Activated B cell treated with CpG ODN at 0.5 μM for 24 hours (primary cell): ENCODE results near the gene CDC20. TPM values are rescaled to one million over a fixed set of nuclear protein-coding genes. Genes with fewer than 3 reads are reported as not detected.
"Not testable (repeated sequence)": the region's sequence is repeated elsewhere in the genome, so short reads cannot be mapped to it uniquely, and the experiment has no call there.

Source experiments
- ATAC-seq: fragments of 200-7000 bp; cut with Tn5 transposase; one replicate; pipeline ENCODE4 v1.10.0; 2021; ENCODE audit warnings: low read depth, mild to moderate bottlenecking, moderate library complexity
- CTCF ChIA-PET: fragments of 350-600 bp; sonication (Branson Sonifier 250); formaldehyde crosslinking; loops from one replicate; lab custom pipeline; 2021; ENCODE audit warnings: antibody characterized with exemption; lab: Charles Lee
- POLR2A ChIA-PET: fragments of 350-600 bp; sonication (Branson Sonifier 250); formaldehyde crosslinking; loops from one replicate; lab custom pipeline; 2021; ENCODE audit warnings: antibody characterized with exemption; lab: Charles Lee
- DNase-seq: peaks from one replicate; pipeline ENCODE4 v3.0.0; 2022
- H3K27ac Mint-ChIP-seq: one replicate; pipeline ENCODE4 v1.8.0; 2020; ENCODE audit warnings: mixed read lengths
- H3K27me3 Mint-ChIP-seq: one replicate; pipeline ENCODE4 v1.8.0; 2021; ENCODE audit warnings: mixed read lengths
- H3K36me3 Mint-ChIP-seq: one replicate; pipeline ENCODE4 v1.8.0; 2021; ENCODE audit warnings: low read depth, mixed read lengths
- H3K4me1 Mint-ChIP-seq: one replicate; pipeline ENCODE4 v1.8.0; 2021; ENCODE audit warnings: mixed read lengths
- H3K4me3 Mint-ChIP-seq: one replicate; pipeline ENCODE4 v1.8.0; 2020; ENCODE audit warnings: mild to moderate bottlenecking, mixed read lengths
- H3K9me3 Mint-ChIP-seq: one replicate; pipeline ENCODE4 v1.8.0; 2020; ENCODE audit warnings: mixed read lengths
- intact Hi-C: fragments of 100-400 bp; cut with micrococcal nuclease; formaldehyde crosslinking; loops from one replicate; pipeline ENCODE4 v1.15.1; 2024
- total RNA-seq: library from RNA; stranded (reverse); gene quantifications from 2 replicates; pipeline ENCODE4 v1.2.3, GENCODE V29; 2022
- TF ChIP-seq, protein P1 (sequence below): fragments of 200-600 bp; IDR thresholded peaks from one replicate; pipeline ENCODE4 v1.8.0; 2022; ENCODE audit warnings: antibody characterized with exemption, mild to moderate bottlenecking

The CDC20 gene
- total RNA-seq, 1 donor from 2014 or later = 4.2 TPM

DNA sequence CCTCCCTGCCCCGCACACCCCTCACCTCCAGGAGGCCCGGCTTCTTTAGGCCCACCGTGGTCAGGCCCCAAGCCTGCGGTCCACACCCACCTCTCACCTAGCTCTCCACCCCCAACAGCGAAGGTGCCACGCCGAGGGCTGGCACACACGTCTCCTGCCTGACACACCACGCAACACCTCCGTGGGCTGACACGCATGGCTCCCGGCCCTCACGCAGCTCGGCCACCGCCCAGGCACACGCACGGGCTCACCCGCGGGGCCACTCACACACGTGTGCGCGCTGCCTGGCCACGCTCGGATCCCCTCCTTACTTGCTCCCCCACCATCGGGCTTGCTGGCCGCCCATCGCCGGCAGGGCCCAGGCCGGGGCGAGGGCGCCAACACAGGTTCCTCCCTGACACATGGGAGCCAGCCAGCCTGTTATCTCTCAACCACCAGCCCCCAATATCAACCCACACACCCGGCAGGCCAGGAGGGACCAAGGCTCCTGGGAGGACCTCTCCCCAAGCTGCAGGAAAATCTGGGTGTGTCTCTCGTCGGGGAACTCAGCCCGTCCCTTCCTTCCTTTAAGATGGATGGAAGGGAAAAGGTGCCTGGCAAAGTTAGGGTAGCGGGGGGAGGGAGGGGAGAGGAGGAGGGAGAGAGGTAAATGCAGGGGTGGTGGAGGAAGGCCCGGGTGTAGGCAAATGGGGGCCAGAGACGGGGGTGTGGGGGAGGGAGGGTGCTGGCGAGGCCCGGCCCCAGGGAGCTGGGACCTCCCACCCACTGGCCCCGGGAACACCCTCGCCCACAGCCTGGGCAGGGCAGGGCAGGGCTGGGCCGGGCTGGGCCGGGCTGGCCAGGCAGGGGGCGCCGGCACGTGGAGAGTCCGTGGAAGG, 8.5 kb downstream of the CDC20 start:
- intact Hi-C loops = loop anchor here (1.0 to 10.0 kb wide), 2 partner anchors 9 to 682 kb away; partner anchors contain the start of genes CDC20 and YBX1
- Mint-ChIP-seq H3K9me3 (no peaks in the 10 kb centered on the region), H3K4me3 (peak overlapping the region; percentile 88), H3K27me3 (no peaks in the 10 kb centered on the region), H3K36me3 (peaks cover 52% of the 10 kb centered on the region), H3K27ac (peak overlapping the region; percentile 85), H3K4me1 (peaks cover 42% of the 10 kb centered on the region)
- ATAC-seq (peak; percentile 44), DNase-seq (peak; percentile 41)
- CTCF ChIA-PET = interaction anchor here (1.2 to 1.9 kb wide), 4 partner anchors 9 to 140 kb away, joined by 5 to 7 read pairs (median 6); no protein-coding TSS in a partner anchor
- POLR2A ChIA-PET = interaction anchor here (0.6 to 2.8 kb wide), 22 partner anchors 9 to 1354 kb away, joined by 3 to 108 read pairs (median 6); partner anchors contain the start of genes CDC20, CFAP57, EBNA1BP2 and HYI
- TF ChIP-seq, protein P1, sequence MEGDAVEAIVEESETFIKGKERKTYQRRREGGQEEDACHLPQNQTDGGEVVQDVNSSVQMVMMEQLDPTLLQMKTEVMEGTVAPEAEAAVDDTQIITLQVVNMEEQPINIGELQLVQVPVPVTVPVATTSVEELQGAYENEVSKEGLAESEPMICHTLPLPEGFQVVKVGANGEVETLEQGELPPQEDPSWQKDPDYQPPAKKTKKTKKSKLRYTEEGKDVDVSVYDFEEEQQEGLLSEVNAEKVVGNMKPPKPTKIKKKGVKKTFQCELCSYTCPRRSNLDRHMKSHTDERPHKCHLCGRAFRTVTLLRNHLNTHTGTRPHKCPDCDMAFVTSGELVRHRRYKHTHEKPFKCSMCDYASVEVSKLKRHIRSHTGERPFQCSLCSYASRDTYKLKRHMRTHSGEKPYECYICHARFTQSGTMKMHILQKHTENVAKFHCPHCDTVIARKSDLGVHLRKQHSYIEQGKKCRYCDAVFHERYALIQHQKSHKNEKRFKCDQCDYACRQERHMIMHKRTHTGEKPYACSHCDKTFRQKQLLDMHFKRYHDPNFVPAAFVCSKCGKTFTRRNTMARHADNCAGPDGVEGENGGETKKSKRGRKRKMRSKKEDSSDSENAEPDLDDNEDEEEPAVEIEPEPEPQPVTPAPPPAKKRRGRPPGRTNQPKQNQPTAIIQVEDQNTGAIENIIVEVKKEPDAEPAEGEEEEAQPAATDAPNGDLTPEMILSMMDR = no peak

DNA sequence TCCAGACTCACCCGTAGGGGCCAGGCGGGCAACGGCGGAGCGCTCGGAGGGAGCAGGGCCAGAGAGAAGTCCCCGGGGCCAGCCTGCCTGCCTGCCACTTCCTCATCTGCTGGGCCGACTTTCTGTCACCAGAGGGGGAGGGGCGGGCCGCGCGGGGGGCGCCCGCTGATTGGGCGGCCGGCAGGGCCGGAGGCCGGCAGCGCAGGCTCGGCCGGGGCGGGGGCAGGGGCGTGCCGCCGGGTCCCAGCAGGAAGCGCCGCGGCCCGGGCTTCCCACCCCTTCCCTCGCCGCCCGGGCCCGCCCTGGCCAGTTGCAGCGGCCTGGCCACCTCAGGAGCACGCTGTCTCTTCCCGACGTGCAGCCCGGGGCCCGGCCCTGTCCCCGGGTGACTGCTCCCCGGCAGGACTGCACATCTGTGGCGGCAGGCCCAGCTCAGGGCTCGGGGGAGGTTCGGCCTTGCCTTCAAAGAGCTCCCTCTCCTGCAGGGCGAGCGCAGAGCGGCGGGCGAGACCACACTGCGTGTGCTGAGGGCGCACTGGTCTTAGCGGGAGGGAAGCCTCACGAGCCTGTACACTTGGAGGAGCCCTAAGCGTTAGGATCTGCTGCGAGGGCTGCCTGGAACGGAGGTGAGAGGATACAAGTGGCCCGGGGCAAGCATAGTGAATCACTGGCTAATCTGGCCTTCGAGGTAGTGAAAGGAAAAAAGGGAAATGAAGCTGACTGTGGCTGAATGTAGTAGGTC, 9.3 kb downstream of the CDC20 start, which contains the start of gene ELOVL1:
Gene ELOVL1 (minus strand): TSS at position 108 of the 742 bp plus-strand sequence. CDS start 2,402 bp downstream, outside the sequence.
- ATAC-seq = peak; percentile 87
- Mint-ChIP-seq H3K4me1 (peaks cover 42% of the 10 kb centered on the region), H3K27ac (peak within 1 kb of the TSS; percentile 97), H3K4me3 (peak within 1 kb of the TSS; percentile 93), H3K36me3 (peaks cover 44% of the 10 kb centered on the region), H3K9me3 (no peaks in the 10 kb centered on the region), H3K27me3 (no peaks in the 10 kb centered on the region)
- peak; percentile 92 for DNase-seq
- TF ChIP-seq, protein P1 = no peak
- intact Hi-C loops = loop anchor here (1.0 to 10.0 kb wide), 7 partner anchors 10 to 683 kb away; partner anchors contain the start of genes CDC20, CFAP57, EBNA1BP2 and MED8
- ChIA-PET CTCF (interaction anchor here (1.0 to 1.9 kb wide), 5 partner anchors 10 to 141 kb away, joined by 3 to 7 read pairs (median 6); partner anchors contain the start of genes MED8 and SZT2), POLR2A (interaction anchor here (0.6 to 2.8 kb wide), 27 partner anchors 9 to 1362 kb away, joined by 3 to 108 read pairs (median 5); partner anchors contain the start of genes CDC20, CFAP57, EBNA1BP2 and HYI)

DNA sequence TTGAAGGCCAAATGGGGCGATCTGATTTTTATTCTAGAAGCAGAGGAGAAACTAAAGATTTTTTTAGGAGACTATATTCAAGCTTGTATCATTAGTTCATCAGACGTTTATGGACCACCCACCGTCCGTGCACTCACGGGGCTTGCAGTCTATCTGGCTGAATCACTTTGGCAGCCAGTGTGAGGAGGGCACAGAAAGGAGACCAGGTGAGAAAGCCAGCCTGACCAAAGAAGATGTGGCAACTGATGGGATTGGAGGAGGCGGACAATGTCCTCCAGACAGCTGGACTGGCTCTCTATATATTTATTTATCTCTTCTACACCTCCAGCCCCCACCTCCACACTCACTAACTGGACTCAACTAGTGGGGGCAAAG, 9.9 kb downstream of the CDC20 start:
- TF ChIP-seq, protein P1 = no peak
- Mint-ChIP-seq H3K4me1 (peaks cover 42% of the 10 kb centered on the region), H3K27ac (peak overlapping the region; percentile 97), H3K4me3 (peak overlapping the region; percentile 93), H3K9me3 (no peaks in the 10 kb centered on the region), H3K27me3 (no peaks in the 10 kb centered on the region), H3K36me3 (peaks cover 38% of the 10 kb centered on the region)
- DNase-seq (no peak), ATAC-seq (no peak)
- ChIA-PET CTCF (interaction anchor here (1.0 to 1.9 kb wide), 5 partner anchors 10 to 142 kb away, joined by 3 to 7 read pairs (median 6); partner anchors contain the start of genes MED8 and SZT2), POLR2A (interaction anchor here (0.6 to 2.8 kb wide), 22 partner anchors 9 to 1362 kb away, joined by 3 to 108 read pairs (median 6); partner anchors contain the start of genes CDC20, CFAP57, EBNA1BP2 and HYI)
- intact Hi-C loops = loop anchor here (1.0 to 10.0 kb wide), 6 partner anchors 19 to 684 kb away; partner anchors contain the start of genes CFAP57, EBNA1BP2, MED8 and SZT2

DNA sequence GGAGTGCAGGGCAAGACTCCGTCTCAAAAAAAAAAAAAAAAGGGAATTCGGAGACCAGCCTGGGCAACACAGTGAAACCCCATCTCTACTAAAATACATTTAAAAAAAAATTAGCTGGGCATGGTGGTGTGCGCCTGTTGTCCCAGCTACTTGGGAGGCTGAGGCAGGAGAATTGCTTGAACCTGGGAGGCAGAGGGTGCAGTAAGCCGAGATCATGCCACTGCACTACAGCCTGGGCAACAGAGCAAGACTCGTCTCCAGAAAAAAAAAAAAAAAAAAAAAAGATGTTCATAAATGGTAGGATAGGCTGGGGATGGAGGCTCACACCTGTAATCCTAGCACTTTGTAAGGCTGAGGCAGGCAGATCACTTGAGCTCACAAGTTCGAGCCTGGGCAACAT, 11.0 kb downstream of the CDC20 start:
- not testable (repeated sequence) for H3K9me3 Mint-ChIP-seq, H3K27ac Mint-ChIP-seq, DNase-seq, ATAC-seq, H3K4me3 Mint-ChIP-seq, H3K27me3 Mint-ChIP-seq
- CTCF ChIA-PET = interaction anchor here (1.9 kb wide), 1 partner anchor 143 kb away, joined by 7 read pairs; no protein-coding TSS in a partner anchor
- intact Hi-C loops = loop anchor here (10.0 kb wide), 1 partner anchor 685 kb away; the partner anchor contains the start of gene YBX1
- Mint-ChIP-seq H3K4me1 (peaks cover 42% of the 10 kb centered on the region), H3K36me3 (peaks cover 27% of the 10 kb centered on the region)
- POLR2A ChIA-PET = interaction anchor here (0.6 to 1.1 kb wide), 8 partner anchors 8 to 524 kb away, joined by 3 to 6 read pairs (median 3); partner anchors contain the start of genes CDC20, MED8, SZT2 and ZNF691
